HFF-Myc (cell line): ENCODE data around the gene FAM241B.

Experiments used
- DNase-seq: peaks from one replicate; pipeline ENCODE4 v3.0.0-alpha.2; 2011; ENCODE audit warnings: low read depth; ENCODE audit errors: extremely low read depth
- H3K4me3 ChIP-seq: replicated peaks from 2 replicates; pipeline ENCODE4 v1.5.1; 2011; ENCODE audit warnings: low read depth, mild to moderate bottlenecking, control low read depth, low read length
- CTCF ChIP-seq: IDR thresholded peaks from 2 replicates; pipeline ENCODE4 v1.5.1; 2012; ENCODE audit warnings: mild to moderate bottlenecking, low read depth, low read length, control low read depth; ENCODE audit errors: missing control alignments

Gene FAM241B

GRCh38 chr10:69612760-69613159, 17.3 kb upstream of the FAM241B start:
- no peak for TF ChIP-seq CTCF
- DNase-seq = no peak
- H3K4me3 ChIP-seq = no peak overlapping the region

GRCh38 chr10:69614130-69614529, 15.9 kb upstream of the FAM241B start:
- H3K4me3 ChIP-seq = no peak overlapping the region
- no peak for DNase-seq
- no peak for TF ChIP-seq CTCF

GRCh38 chr10:69616358-69616757, 13.7 kb upstream of the FAM241B start:
- no peak for TF ChIP-seq CTCF
- H3K4me3 ChIP-seq = no peak overlapping the region
- no peak for DNase-seq

- H3K4me3 ChIP-seq = no peak overlapping the region
- no peak for DNase-seq
- no peak for TF ChIP-seq CTCF
Measured at GRCh38 chr10:69618746-69619145, 11.3 kb upstream of the FAM241B start.

GRCh38 chr10:69619626-69620025, 10.4 kb upstream of the FAM241B start:
- no peak for DNase-seq
- H3K4me3 ChIP-seq = no peak overlapping the region
- no peak for TF ChIP-seq CTCF

- no peak overlapping the region for H3K4me3 ChIP-seq
- no peak for TF ChIP-seq CTCF
- no peak for DNase-seq
Measured at GRCh38 chr10:69620625-69621024, 9.4 kb upstream of the FAM241B start.

- H3K4me3 ChIP-seq = no peak overlapping the region
- DNase-seq = no peak
- no peak for TF ChIP-seq CTCF
Measured at GRCh38 chr10:69624245-69624786, 5.7 kb upstream of the FAM241B start.
